ENCODE measurements around the gene PARP9.

The PARP9 gene

GRCh38 chr3:122589297-122589696, 25.2 kb upstream of the PARP9 start:
- TF ChIP-seq, protein P1, sequence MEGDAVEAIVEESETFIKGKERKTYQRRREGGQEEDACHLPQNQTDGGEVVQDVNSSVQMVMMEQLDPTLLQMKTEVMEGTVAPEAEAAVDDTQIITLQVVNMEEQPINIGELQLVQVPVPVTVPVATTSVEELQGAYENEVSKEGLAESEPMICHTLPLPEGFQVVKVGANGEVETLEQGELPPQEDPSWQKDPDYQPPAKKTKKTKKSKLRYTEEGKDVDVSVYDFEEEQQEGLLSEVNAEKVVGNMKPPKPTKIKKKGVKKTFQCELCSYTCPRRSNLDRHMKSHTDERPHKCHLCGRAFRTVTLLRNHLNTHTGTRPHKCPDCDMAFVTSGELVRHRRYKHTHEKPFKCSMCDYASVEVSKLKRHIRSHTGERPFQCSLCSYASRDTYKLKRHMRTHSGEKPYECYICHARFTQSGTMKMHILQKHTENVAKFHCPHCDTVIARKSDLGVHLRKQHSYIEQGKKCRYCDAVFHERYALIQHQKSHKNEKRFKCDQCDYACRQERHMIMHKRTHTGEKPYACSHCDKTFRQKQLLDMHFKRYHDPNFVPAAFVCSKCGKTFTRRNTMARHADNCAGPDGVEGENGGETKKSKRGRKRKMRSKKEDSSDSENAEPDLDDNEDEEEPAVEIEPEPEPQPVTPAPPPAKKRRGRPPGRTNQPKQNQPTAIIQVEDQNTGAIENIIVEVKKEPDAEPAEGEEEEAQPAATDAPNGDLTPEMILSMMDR (IDR thresholded peaks at IDR 0.05), result no peak
- H3K4me3 Mint-ChIP-seq, result no peak overlapping the region
- peaks cover under 1% of the 10 kb centered on the region for H3K9me3 Mint-ChIP-seq
- no peak overlapping the region for H3K27ac Mint-ChIP-seq
- peaks cover 4% of the 10 kb centered on the region for H3K27me3 Mint-ChIP-seq (ENCODE audit: low read depth, poor library complexity)
- DNase-seq, result no peak
- H3K4me1 Mint-ChIP-seq, result no peaks in the 10 kb centered on the region
- no peaks in the 10 kb centered on the region for H3K36me3 Mint-ChIP-seq (ENCODE audit: low read depth)

- no peak for DNase-seq
- Mint-ChIP-seq H3K9me3 (peaks cover 18% of the 10 kb centered on the region), H3K4me3 (no peak overlapping the region), H3K27me3 (ENCODE audit: low read depth, poor library complexity) (peaks cover 4% of the 10 kb centered on the region), H3K4me1 (no peaks in the 10 kb centered on the region), H3K27ac (no peak overlapping the region), H3K36me3 (ENCODE audit: low read depth) (peaks cover 4% of the 10 kb centered on the region)
- TF ChIP-seq, protein P1 (IDR thresholded peaks at IDR 0.05), result no peak
Measured at GRCh38 chr3:122587572-122587971, 23.5 kb upstream of the PARP9 start.

GRCh38 chr3:122586773-122587485, 22.8 kb upstream of the PARP9 start:
- peaks cover 4% of the 10 kb centered on the region for H3K27me3 Mint-ChIP-seq (ENCODE audit: low read depth, poor library complexity)
- H3K4me3 Mint-ChIP-seq, result no peak overlapping the region
- no peak overlapping the region for H3K27ac Mint-ChIP-seq
- peaks cover 4% of the 10 kb centered on the region for H3K36me3 Mint-ChIP-seq (ENCODE audit: low read depth)
- no peak for DNase-seq
- TF ChIP-seq, protein P1 (IDR thresholded peaks at IDR 0.05), result no peak
- peaks cover 24% of the 10 kb centered on the region for H3K9me3 Mint-ChIP-seq
- H3K4me1 Mint-ChIP-seq, result no peaks in the 10 kb centered on the region

DNA sequence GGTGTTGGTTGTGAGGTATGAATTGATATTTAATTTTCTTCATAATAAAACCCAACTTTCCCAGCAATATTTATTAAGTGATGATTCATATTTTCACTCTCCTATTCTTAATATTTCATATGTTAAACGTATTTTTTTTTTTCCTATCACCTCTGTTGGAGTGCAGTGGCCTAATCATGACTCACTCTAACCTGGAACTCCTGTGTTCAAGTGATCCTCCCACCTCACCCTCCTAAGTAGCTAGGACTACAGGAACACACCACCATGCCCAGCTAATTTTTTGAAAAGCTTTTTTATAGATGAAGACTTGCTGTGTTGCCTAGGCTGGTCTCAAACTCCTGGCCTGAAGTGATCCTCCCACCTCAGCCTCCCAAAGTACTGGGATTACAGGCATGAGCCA, 22.0 kb upstream of the PARP9 start:
- DNase-seq, result no peak
- H3K36me3 Mint-ChIP-seq (ENCODE audit: low read depth), result peaks cover 4% of the 10 kb centered on the region
- H3K27ac Mint-ChIP-seq, result no peak overlapping the region
- H3K27me3 Mint-ChIP-seq (ENCODE audit: low read depth, poor library complexity), result peaks cover 4% of the 10 kb centered on the region
- TF ChIP-seq, protein P1 (IDR thresholded peaks at IDR 0.05), result no peak
- peaks cover 32% of the 10 kb centered on the region for H3K9me3 Mint-ChIP-seq
- H3K4me3 Mint-ChIP-seq, result no peak overlapping the region
- H3K4me1 Mint-ChIP-seq, result no peaks in the 10 kb centered on the region

DNA sequence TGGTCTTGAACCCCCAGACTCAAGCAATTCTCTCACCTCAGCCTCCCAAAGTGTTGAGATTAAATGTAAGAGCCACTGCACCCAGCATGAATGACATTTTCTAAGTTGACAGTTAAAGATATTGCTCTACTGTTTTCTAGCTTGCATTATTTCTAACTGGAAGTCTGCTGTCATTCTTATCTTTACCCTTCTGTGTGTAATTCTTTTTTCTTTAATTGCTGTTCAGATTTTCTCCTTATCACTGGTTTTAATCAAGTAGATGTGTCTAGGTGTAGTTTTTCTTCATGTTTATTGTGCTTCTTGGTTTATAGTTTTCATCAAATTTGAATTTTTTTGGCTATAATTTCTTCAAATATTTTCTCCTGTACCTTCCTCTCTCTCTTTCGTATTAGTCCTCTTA, 18.3 kb upstream of the PARP9 start:
- Mint-ChIP-seq H3K27ac (no peak overlapping the region), H3K9me3 (peaks cover 38% of the 10 kb centered on the region), H3K4me3 (no peak overlapping the region), H3K27me3 (ENCODE audit: low read depth, poor library complexity) (peaks cover 24% of the 10 kb centered on the region), H3K4me1 (peaks cover 10% of the 10 kb centered on the region), H3K36me3 (ENCODE audit: low read depth) (peaks cover 4% of the 10 kb centered on the region)
- TF ChIP-seq, protein P1 (IDR thresholded peaks at IDR 0.05), result no peak
- DNase-seq, result no peak

GRCh38 chr3:122581622-122582021, 17.5 kb upstream of the PARP9 start:
- H3K27ac Mint-ChIP-seq, result no peak overlapping the region
- H3K27me3 Mint-ChIP-seq (ENCODE audit: low read depth, poor library complexity), result peaks cover 32% of the 10 kb centered on the region
- TF ChIP-seq, protein P1 (IDR thresholded peaks at IDR 0.05), result no peak
- peaks cover 38% of the 10 kb centered on the region for H3K9me3 Mint-ChIP-seq
- no peak for DNase-seq
- peaks cover 4% of the 10 kb centered on the region for H3K36me3 Mint-ChIP-seq (ENCODE audit: low read depth)
- H3K4me3 Mint-ChIP-seq, result no peak overlapping the region
- peaks cover 10% of the 10 kb centered on the region for H3K4me1 Mint-ChIP-seq
